ENCODE data around the gene LIG1. TPM values are rescaled to one million over a fixed set of nuclear protein-coding genes. Genes with fewer than 3 reads are reported as not detected.

LIG1 gene
- total RNA-seq, 1 donor from 2014 or later, result 19.2 TPM

- no peaks in the 10 kb centered on the region for H3K27me3 Mint-ChIP-seq (ENCODE audit: low read depth, unreplicated experiment)
- H3K4me1 Mint-ChIP-seq (ENCODE audit: low read depth, unreplicated experiment), result no peaks in the 10 kb centered on the region
- Histone ChIP-seq H3K9ac (ENCODE audit: low read length) (no peak overlapping the region), H4K20me1 (ENCODE audit: insufficient read depth, low read length) (no peaks in the 10 kb centered on the region), H3K27ac (ENCODE audit: low read depth, low read length) (no peak overlapping the region), H3K4me3 (ENCODE audit: insufficient read depth, low read depth, low read length) (no peak overlapping the region), H3K9me3 (ENCODE audit: insufficient read depth, low read depth, low read length) (no peaks in the 10 kb centered on the region), H3K36me3 (ENCODE audit: insufficient read depth, low read length) (no peaks in the 10 kb centered on the region), H2AFZ (ENCODE audit: low read depth, low read length) (no peak overlapping the region), H3K4me1 (ENCODE audit: insufficient read depth, low read length) (peaks cover 7% of the 10 kb centered on the region), H3K79me2 (ENCODE audit: insufficient read depth, low read length) (peaks cover 2% of the 10 kb centered on the region), H3K4me2 (ENCODE audit: low read length) (no peak overlapping the region), H3K27me3 (ENCODE audit: insufficient read depth, low read length) (no peaks in the 10 kb centered on the region)
- H3K27ac Mint-ChIP-seq (ENCODE audit: unreplicated experiment), result no peak overlapping the region
- FAIRE-seq (no peak), DNase-seq (ENCODE audit: low read depth) (no peak)
- TF ChIP-seq EZH2 (IDR thresholded peaks at IDR 0.05; ENCODE audit: insufficient read depth, low read length), result no peak
- TF ChIP-seq CTCF (IDR thresholded peaks at IDR 0.05; ENCODE audit: insufficient read depth, low read depth, low read length), result no peak
- peak overlapping the region; percentile 45 for H3K4me3 Mint-ChIP-seq (ENCODE audit: unreplicated experiment)
- peaks cover 2% of the 10 kb centered on the region for H3K9me3 Mint-ChIP-seq (ENCODE audit: unreplicated experiment)
- peaks cover 4% of the 10 kb centered on the region for H3K36me3 Mint-ChIP-seq (ENCODE audit: low read depth, unreplicated experiment)
Measured at GRCh38 chr19:48206397-48207093, 36.4 kb upstream of the LIG1 start.

- peaks cover 2% of the 10 kb centered on the region for H3K79me2 ChIP-seq (ENCODE audit: insufficient read depth, low read length)
- peak overlapping the region; percentile 84 for H2AFZ ChIP-seq (ENCODE audit: low read depth, low read length)
- no peaks in the 10 kb centered on the region for H4K20me1 ChIP-seq (ENCODE audit: insufficient read depth, low read length)
- H3K27me3 ChIP-seq (ENCODE audit: insufficient read depth, low read length), result no peaks in the 10 kb centered on the region
- Mint-ChIP-seq H3K36me3 (ENCODE audit: low read depth, unreplicated experiment) (peaks cover 3% of the 10 kb centered on the region), H3K27me3 (ENCODE audit: low read depth, unreplicated experiment) (no peaks in the 10 kb centered on the region), H3K4me1 (ENCODE audit: low read depth, unreplicated experiment) (no peaks in the 10 kb centered on the region), H3K9me3 (ENCODE audit: unreplicated experiment) (peaks cover 2% of the 10 kb centered on the region), H3K4me3 (ENCODE audit: unreplicated experiment) (no peak overlapping the region), H3K27ac (ENCODE audit: unreplicated experiment) (no peak overlapping the region)
- peaks cover 7% of the 10 kb centered on the region for H3K4me1 ChIP-seq (ENCODE audit: insufficient read depth, low read length)
- H3K4me3 ChIP-seq (ENCODE audit: insufficient read depth, low read depth, low read length), result peak overlapping the region; percentile 79
- DNase-seq (ENCODE audit: low read depth), result peak; percentile 93
- no peak for FAIRE-seq
- peak overlapping the region; percentile 47 for H3K27ac ChIP-seq (ENCODE audit: low read depth, low read length)
- H3K9me3 ChIP-seq (ENCODE audit: insufficient read depth, low read depth, low read length), result no peaks in the 10 kb centered on the region
- TF ChIP-seq CTCF (IDR thresholded peaks at IDR 0.05; ENCODE audit: insufficient read depth, low read depth, low read length), result no peak
- TF ChIP-seq EZH2 (IDR thresholded peaks at IDR 0.05; ENCODE audit: insufficient read depth, low read length), result no peak
- peak overlapping the region; percentile 90 for H3K9ac ChIP-seq (ENCODE audit: low read length)
- H3K4me2 ChIP-seq (ENCODE audit: low read length), result peak overlapping the region; percentile 99
- H3K36me3 ChIP-seq (ENCODE audit: insufficient read depth, low read length), result no peaks in the 10 kb centered on the region
Measured at GRCh38 chr19:48203794-48204628, 33.9 kb upstream of the LIG1 start.
